ENCODE results near the gene PLIN5.

PLIN5 gene

DNA sequence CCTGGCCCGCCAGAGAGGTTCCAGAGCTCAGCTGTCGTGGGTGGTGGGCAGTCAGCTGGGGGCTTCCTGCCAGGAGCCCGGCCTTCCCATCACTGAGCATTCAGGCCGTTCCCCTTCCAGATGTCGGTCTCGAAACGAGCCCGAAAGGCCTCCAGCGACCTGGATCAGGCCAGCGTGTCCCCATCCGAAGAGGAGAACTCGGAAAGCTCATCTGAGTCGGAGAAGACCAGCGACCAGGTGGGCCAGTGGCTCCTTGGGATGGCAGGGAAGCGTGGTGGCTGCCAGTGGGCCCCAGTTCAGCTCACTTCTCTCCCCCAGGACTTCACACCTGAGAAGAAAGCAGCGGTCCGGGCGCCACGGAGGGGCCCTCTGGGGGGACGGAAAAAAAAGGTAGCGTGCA is 43.6 kb downstream of the PLIN5 start:
- no peak for DNase-seq (ENCODE audit: low read depth in 2 of 2)

GRCh38 chr19:4488496-4488895 is 46.5 kb downstream of the PLIN5 start:
- no peak for DNase-seq (ENCODE audit: low read depth in 2 of 2)

DNA sequence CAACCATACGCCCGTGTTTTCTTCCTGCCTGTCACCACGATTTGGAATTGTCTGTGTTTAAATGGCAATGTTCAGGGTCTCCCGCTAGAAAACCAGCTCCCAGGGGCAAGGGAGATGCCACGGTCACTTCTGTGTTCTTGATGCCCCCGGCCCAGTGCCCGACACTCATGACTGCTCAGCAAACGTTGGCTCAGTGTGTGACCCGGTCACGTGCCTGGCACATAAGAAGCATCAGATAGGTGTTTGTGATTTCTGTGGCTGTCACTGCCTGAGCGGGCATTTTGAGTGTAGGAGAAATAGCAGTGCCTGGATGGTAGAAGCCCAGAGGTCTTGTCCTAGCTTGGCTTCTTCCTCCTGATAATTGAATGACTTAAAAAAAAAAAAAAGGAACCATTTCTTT is 47.5 kb downstream of the PLIN5 start:
- no peak for DNase-seq (ENCODE audit: low read depth in 2 of 2)

DNA sequence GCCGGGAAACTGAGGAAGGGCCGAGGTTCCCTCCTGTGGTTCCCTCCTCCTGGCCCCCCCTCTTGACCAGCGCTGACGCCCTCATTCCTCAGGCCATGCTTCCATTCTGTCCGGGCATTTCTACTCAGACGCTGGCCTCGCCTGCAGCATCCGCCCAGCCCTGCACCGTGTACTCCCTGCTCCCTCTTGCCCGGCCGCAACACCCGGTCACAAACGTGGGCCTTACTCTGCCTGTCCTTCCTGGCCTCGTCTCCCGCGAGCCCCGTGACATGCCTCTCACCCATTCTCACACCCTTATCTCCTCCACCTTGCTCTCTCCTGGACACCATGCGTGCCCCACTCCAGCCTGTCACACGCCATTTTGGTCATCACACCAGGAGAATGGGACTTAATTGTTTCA is 51.6 kb downstream of the PLIN5 start:
- no peak for DNase-seq (ENCODE audit: low read depth in 2 of 2)

GRCh38 chr19:4482721-4483364 is 52.2 kb downstream of the PLIN5 start:
- DNase-seq (ENCODE audit: low read depth in 2 of 2): no peak

DNA sequence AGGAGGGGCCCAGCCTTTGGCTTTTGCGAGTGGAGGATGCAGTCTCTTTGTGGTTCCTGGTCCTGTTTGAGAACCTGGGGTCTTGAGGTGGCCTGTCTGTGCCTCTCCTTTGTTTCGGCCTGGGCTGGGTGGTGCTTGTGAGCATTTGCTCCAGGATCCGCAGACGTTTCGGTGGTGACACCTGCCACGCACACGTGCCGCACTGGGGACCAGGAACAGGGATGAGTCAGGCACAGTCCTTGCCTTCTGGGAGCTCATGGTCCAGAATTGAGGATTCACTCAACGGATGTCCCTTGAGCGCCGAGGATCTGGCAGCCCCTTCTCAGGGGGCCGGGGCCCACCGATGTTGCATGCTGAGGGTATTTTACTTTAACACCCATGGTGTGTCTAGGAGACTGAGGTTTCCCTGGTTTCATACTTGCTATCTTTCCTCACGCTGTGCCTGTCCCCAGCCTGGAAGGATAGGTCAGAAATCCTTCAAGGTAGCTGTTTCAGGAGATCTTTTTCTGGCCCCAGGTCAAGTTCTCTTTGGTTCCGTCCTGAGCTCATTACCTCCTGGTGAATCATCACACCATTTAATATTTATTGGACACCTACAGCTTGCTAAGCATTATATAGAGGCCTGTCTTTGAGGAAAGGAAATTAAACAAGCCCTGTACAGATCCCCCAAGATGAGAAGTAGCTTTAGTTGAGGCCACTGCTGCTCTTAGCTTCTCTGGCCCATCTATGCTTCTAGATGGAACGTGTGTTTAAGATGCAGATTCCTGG is 57.8 kb downstream of the PLIN5 start:
- DNase-seq (ENCODE audit: low read depth in 2 of 2): no peak

- peak in 1 of 2 donors; percentile 21 for DNase-seq (ENCODE audit: low read depth in 2 of 2)
These were observed 60.5 kb downstream of the PLIN5 start for GRCh38 chr19:4474514-4475022.

GRCh38 chr19:4473763-4474513 is 61.1 kb downstream of the PLIN5 start:
- no peak for DNase-seq (ENCODE audit: low read depth in 2 of 2)

DNA sequence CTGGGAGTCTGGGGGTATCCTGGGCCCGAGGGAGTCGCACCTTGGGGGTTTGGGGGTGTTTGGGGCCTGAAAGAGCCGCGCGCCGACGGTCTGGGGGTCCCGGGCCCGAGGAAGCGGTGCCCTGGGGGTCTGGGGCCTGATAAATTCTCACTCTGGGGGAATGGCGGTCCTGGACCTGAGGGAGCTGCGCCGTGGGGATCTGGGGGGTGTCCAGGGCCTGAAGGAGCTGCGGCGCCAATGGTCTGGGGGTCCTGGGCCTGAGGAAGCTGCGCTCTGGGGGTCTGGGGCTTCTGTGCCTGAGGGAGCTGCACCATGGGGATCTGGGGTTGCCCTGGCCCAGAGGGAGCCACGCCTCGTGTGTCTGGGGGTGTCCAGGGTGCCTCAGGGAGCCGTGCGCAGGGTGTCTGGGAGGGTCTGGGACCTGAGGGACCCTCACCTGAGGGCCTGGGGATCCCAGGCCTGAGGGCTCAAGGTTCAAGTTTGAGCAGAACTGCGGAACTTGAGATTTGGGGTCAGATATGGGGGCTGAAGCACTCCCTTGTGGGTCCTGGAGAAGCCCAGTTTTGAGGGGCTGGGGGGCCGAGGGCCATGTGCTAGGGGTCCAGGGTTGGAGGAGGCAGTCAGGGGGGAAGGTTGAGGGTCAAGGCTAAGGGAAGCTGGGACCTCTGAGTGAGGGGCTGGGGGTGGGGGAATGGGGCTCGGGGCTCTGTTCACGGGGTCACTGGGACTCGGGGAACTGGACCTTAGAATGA is 61.8 kb downstream of the PLIN5 start:
- DNase-seq (ENCODE audit: low read depth in 2 of 2): no peak

Data from stimulated activated CD8-positive, alpha-beta memory T cell treated with anti-CD3 and anti-CD28 coated beads, Interleukin-2, amount 100 ng/mL, for 48 hours (primary cell).